Muscle of leg (tissue), 11 donors: Measurements from ENCODE around the gene IMMP2L. TPM values are rescaled to one million over a fixed set of nuclear protein-coding genes. Genes with fewer than 3 reads are reported as not detected.

ENCODE experiments used
- DNase-seq: peaks from one replicate; pipeline ENCODE4 v3.0.0; 2013
- H3K27ac ChIP-seq: one replicate; pipeline ENCODE4 v1.5.1; 2013; ENCODE audit warnings: mild to moderate bottlenecking, low read length, control low read depth
- H3K27me3 ChIP-seq: one replicate; pipeline ENCODE4 v1.6.1; 2013; ENCODE audit warnings: low read length; ENCODE audit not compliant: control insufficient read depth, insufficient read depth
- H3K36me3 ChIP-seq: one replicate; pipeline ENCODE4 v1.6.1; 2013; ENCODE audit warnings: low read length; ENCODE audit not compliant: control insufficient read depth, insufficient read depth
- H3K4me1 ChIP-seq: one replicate; pipeline ENCODE4 v1.6.1; 2013; ENCODE audit warnings: low read length; ENCODE audit not compliant: control insufficient read depth, insufficient read depth
- H3K4me3 ChIP-seq: one replicate; pipeline ENCODE4 v1.5.1; 2013; ENCODE audit warnings: low read length, control low read depth
- H3K9me3 ChIP-seq: replicated peaks from 2 replicates; pipeline ENCODE4 v1.6.1; 2013; ENCODE audit warnings: low read depth, low read length; ENCODE audit not compliant: control insufficient read depth
- WGBS: methylation state at CpG from one replicate; pipeline ENCODE4 v1.1.5; 2013; ENCODE audit warnings: missing lambda C conversion rate; ENCODE audit not compliant: insufficient coverage; 5-methylcytosine and 5-hydroxymethylcytosine counted together
- polyA plus RNA-seq, 8 donors: library from polyadenylated mRNA; unstranded; fragments of 120-200 nt; gene quantifications; one replicate each; pipeline versions ENCODE4 v1.2.1 to v1.2.3, GENCODE V29; 2013; ENCODE audit warnings: inconsistent platforms in 1 of 8, low replicate concordance in 1 of 8; ENCODE audit not compliant: insufficient read length in 8 of 8, insufficient read depth in 1 of 8
- total RNA-seq: library from RNA; stranded (reverse); fragments of 120-200 nt; gene quantifications from one replicate; pipeline ENCODE4 v1.2.4, GENCODE V29; 2013

The IMMP2L gene
- total and polyA plus RNA-seq, 9 donors: 15.0 to 20.4 (median 17.1) TPM

DNA sequence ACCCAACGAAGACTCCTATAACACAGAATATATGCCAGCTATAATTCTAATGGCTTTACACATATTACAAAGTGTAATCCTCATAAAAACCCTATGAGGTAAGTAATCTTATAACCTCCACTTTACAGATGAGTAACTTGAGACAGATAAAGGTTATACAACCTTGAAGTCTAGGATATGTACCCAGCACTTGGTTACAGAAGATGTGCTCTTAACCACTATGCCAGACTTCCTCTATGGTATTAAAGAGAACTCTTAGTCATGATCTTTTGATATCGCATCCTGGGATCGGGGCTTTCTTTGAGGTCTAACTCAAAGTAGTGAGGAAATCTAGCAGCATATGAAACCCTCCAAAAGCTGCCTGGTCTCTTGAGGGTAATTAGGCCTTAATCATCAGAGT lies 790.6 kb downstream of the IMMP2L start:
- Histone ChIP-seq H3K27ac (no peak overlapping the region), H3K9me3 (no peaks in the 10 kb centered on the region), H3K27me3 (no peaks in the 10 kb centered on the region), H3K36me3 (no peaks in the 10 kb centered on the region), H3K4me3 (no peak overlapping the region), H3K4me1 (no peaks in the 10 kb centered on the region)
- WGBS: 94% methylated on average over 2 of the region's 3 CpGs
- no peak for DNase-seq

DNA sequence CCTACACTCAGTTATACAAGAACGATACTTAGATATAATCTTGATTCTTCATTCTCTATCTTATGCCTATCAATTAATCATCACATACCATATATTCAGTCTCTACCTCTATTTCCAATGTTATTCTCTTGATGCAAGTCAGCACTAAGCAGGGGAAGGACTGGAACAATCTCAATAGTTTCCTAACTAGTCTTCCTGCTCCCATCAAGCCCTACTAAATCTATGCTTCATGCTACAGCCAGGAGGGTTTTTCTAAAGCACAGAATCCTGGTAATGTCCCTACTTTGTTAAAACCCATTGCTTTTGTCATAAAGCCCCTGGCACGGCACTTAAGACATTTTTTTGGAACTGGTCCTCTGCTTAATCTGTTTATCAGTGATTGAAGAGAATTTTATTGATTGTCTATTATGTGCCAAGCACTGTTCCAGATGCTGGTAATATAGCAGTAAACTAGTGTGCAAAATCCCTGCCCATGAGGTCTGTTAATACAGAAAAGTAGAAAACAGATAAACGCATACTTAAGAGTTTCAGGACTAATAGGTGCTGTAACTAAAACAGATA lies 794.7 kb downstream of the IMMP2L start:
- WGBS: 81% methylated on average over 3 of the region's 3 CpGs
- no peak for DNase-seq

DNA sequence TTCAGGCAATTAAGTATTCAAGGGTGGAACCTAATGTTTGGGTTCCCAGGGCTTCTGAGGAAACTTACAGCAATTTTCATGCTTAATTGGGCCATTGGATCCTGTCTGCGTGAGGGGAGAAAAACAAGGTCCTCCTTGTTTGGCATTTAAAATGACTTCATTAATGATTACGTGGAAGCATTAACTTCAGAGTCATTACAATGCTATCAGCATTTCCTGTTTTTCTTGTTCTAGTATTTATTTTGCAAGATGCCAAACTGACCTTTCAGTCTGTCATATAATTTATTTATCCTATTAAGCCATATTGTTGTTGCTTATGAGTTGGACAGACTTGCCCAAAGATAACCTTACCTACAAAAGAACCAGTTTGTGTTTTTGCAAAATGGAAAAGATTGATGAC lies 795.4 kb downstream of the IMMP2L start:
- Histone ChIP-seq H3K27me3 (no peaks in the 10 kb centered on the region), H3K36me3 (no peaks in the 10 kb centered on the region), H3K9me3 (no peaks in the 10 kb centered on the region), H3K27ac (no peak overlapping the region), H3K4me3 (no peak overlapping the region), H3K4me1 (peaks cover 3% of the 10 kb centered on the region)
- no peak for DNase-seq
- 75% methylated on average over 1 of the region's 2 CpGs for WGBS

More for the DNA sequence above, 794.7 kb downstream of the IMMP2L start:
- no peak overlapping the region for H3K4me3 ChIP-seq
- H3K36me3 ChIP-seq: no peaks in the 10 kb centered on the region
- no peaks in the 10 kb centered on the region for H3K27me3 ChIP-seq
- no peaks in the 10 kb centered on the region for H3K4me1 ChIP-seq
- H3K9me3 ChIP-seq: no peaks in the 10 kb centered on the region
- no peak overlapping the region for H3K27ac ChIP-seq

DNA sequence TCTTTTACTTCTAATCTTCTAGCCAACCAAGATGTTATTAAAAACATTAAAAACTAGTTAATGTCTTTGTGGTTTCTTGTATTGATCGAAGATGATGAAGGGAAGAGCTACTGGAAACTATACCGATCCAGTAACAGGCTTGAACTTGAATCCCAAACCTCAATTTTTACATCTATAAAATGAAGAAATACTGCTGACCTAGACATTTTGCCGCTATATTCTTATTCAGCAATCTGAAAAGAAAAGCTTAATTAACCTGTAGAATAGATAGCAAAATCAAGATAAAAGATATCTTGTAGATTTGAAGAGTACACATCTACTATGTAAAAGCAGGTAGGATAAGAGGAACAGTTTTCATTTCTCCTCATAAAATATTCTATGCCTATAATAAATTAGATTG lies 797.4 kb downstream of the IMMP2L start:
- no peak for DNase-seq
- Histone ChIP-seq H3K27me3 (no peaks in the 10 kb centered on the region), H3K36me3 (no peaks in the 10 kb centered on the region), H3K4me3 (no peak overlapping the region), H3K27ac (no peak overlapping the region), H3K4me1 (peaks cover 3% of the 10 kb centered on the region), H3K9me3 (no peaks in the 10 kb centered on the region)
- WGBS: no CpG with 5 or more reads among the region's 3 CpGs

DNA sequence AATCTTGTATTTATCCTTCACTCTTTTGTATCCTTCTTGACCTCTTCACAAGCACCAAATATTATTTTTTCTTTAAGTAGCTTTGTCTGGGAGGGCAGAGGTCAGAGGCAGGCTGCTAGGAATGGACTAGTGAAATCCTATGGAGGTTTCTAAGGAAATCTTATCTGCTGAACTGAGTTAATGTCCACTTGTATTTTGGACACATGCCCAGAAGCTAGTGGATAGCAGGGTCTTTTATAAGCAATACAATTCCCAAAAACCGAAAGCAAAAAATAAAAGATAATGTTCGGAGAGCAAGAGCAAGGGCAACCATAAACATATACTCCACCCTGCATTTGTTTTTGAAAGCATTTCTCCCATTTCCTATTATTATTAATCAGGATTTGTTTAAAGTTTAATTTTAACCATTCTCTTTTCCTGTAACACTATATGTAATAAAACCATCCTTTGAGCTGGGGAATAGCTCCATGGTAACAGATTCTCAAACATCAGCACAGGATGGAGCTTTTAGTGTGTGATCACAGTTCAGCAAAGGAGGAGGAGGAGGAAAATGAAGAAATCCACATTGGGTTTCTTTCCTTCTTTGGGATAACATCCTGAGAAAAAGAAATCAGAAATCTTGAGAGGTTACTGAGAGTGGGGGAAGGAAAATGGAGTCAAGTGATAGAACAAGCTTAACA lies 799.6 kb downstream of the IMMP2L start:
- Histone ChIP-seq H3K4me1 (peaks cover 3% of the 10 kb centered on the region), H3K9me3 (no peaks in the 10 kb centered on the region), H3K36me3 (no peaks in the 10 kb centered on the region), H3K27me3 (no peaks in the 10 kb centered on the region), H3K4me3 (no peak overlapping the region), H3K27ac (peak overlapping the region; percentile 73)
- DNase-seq: peak; percentile 88
- no CpG with 5 or more reads among the region's 2 CpGs for WGBS

DNA sequence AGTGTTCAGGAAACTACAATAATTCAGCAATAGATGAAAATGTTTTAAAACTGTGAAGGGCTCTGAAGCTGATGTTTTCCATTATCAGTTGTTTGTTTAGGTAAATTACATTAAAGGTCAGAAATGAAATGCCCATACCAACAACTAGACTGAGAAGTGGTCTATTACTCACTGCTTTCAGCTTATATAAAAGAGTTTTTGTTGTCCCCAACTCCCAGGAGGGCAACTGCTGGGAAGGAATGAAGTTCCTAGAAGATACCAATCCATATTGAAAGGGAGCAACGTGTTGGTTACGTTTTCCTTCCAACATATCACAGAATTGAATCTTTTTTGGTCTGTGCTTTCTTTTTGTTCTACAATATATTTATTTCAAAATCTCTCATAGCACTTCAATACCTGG lies 802.0 kb downstream of the IMMP2L start:
- H3K27ac ChIP-seq: no peak overlapping the region
- H3K27me3 ChIP-seq: no peaks in the 10 kb centered on the region
- WGBS: no CpG with 5 or more reads among the region's 2 CpGs
- no peak for DNase-seq
- no peak overlapping the region for H3K4me3 ChIP-seq
- H3K36me3 ChIP-seq: no peaks in the 10 kb centered on the region
- H3K9me3 ChIP-seq: no peaks in the 10 kb centered on the region
- H3K4me1 ChIP-seq: peaks cover 3% of the 10 kb centered on the region

DNA sequence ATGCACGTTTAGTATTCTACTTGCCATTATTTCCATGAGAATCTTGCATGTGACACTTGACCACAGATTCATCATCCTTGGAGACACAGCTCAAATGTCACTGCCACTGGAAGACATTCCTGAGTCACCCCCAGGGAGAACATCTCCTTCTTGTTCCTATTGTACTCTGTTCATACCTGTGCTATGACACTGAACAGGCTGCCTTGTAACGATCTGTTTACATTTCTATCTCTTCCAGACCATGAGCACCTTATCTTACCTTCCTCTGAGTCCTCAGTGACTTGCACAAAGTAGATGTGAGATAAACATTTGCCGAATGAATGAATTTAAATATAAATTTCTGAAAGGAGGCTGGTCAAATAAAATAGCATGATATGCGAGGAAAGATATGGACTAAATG lies 803.2 kb downstream of the IMMP2L start:
- DNase-seq: no peak
- Histone ChIP-seq H3K4me3 (no peak overlapping the region), H3K27me3 (no peaks in the 10 kb centered on the region), H3K4me1 (peaks cover 3% of the 10 kb centered on the region), H3K9me3 (no peaks in the 10 kb centered on the region), H3K36me3 (no peaks in the 10 kb centered on the region), H3K27ac (no peak overlapping the region)
- 80% methylated on average over 1 of the region's 4 CpGs for WGBS

DNA sequence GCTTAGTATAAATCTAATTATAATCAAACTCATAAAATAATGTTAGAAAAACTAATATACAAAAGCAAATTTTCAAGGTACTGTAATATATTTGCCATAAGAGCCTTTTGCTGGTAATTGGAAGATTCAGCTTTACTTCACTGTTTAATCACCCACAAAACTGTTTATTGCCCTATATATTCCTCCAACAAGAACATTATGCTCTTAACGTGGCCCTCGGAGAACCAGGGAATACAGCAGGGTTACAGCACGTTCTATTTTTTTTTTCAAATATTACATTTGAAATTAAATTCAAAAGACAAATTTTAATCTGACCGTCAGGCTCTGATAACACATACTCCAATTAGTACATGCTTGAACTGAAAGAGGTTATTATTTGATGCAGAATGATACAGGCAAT lies 807.6 kb downstream of the IMMP2L start:
- Histone ChIP-seq H3K4me3 (no peak overlapping the region), H3K9me3 (no peaks in the 10 kb centered on the region), H3K36me3 (no peaks in the 10 kb centered on the region), H3K4me1 (no peaks in the 10 kb centered on the region), H3K27ac (no peak overlapping the region), H3K27me3 (no peaks in the 10 kb centered on the region)
- no peak for DNase-seq
- WGBS: no CpG with 5 or more reads among the region's 4 CpGs

DNA sequence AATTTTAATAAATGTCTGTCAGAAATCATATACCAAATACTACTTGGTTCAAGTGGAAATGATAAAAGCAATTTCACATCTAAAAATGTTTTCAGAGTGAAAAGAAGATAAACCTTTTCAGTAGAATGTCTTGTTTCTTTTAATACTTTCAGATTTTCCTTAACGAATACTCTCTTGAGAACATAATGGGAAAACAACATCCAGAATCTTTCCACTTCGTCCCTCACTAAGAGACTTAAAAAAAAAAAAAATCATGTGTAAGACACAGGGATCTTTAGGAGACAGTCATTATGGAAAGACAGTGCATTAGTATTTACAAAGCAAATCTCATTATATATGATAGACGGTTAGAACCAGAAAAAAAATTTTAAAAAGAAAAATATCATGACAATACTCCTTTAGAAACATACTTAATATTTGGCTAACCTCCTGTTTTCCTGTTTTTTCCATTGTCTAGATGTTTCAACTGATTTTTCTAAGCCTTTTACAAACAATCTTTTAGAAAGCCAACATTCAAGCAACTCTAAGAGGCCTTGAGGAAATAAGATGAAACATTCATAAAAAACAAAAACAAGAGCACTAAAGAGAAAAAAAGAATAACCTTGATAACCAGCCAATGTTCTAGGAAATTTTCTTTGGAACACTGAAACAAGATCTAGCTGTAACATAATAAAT lies 811.2 kb downstream of the IMMP2L start:
- no peak overlapping the region for H3K27ac ChIP-seq
- no peaks in the 10 kb centered on the region for H3K27me3 ChIP-seq
- H3K4me1 ChIP-seq: no peaks in the 10 kb centered on the region
- peak; percentile 79 for DNase-seq
- no CpG with 5 or more reads among the region's 3 CpGs for WGBS
- peaks cover 2% of the 10 kb centered on the region for H3K9me3 ChIP-seq
- H3K4me3 ChIP-seq: no peak overlapping the region
- H3K36me3 ChIP-seq: no peaks in the 10 kb centered on the region

DNA sequence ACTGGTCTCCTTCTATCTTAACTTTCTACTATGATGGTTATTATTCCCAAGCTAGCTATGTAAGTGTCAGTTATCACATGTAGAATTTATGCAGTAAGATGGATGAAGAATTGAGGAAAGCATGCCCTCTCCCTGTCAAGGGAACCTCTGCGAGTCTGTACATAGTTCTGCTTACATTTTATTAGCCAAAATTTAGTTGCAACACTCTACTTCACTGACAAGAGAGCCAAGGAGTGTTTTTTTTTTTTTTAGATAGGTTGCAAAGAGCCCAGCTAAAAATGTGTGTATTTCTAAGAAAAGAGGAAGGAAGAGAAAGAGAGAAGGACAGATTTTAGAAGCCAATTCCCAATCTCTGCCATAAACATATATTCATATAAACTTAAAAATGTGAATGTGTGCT lies 829.1 kb downstream of the IMMP2L start:
- Histone ChIP-seq H3K27me3 (no peaks in the 10 kb centered on the region), H3K4me3 (no peak overlapping the region), H3K36me3 (no peaks in the 10 kb centered on the region), H3K27ac (no peak overlapping the region), H3K9me3 (peaks cover 2% of the 10 kb centered on the region), H3K4me1 (no peaks in the 10 kb centered on the region)
- DNase-seq: peak; percentile 65
- no CpG with 5 or more reads among the region's 1 CpG for WGBS
